ENCODE data around the gene EIF2AK2.

EIF2AK2 gene

DNA sequence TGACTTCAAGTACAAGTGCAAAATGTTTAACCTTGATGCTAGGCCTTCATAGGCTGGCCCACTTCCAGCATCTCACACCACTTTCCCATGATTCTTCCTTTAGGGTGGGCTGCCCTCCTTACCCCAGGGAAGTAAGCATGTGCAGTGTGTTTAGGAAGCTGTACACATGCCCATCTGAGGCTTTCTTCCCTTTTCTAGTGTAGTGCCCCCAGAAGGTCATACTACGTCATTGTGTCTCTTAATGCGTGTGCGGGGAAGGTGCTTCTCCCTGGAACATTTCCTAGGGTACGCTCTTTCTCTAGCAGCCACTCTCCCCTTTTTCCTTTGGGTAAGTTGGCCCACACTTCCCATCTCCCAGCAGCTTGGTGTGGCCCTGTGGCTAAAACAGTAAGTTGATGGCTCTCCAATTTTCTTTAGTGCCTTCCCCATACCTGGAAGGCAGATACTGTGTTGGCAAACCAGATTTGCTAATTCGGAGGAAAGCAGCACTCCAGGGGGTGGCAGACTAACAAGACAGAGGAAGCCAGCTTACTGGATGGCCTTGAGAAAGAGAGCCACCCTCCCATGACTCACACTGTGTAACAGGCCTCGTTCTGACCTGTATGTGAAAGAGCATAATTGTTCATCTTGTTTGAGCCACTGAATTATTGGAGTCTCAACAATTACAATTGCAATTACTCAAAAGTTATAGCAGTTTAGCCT lies 32.8 kb upstream of the EIF2AK2 start:
- no peak for DNase-seq (ENCODE audit: low spot score)
- TF ChIP-seq CTCF (IDR thresholded peaks at IDR 0.05; ENCODE audit: borderline replicate concordance, control extremely low read depth, extremely low read depth, insufficient read depth, missing control alignments) = no peak
- in situ Hi-C loops (cut with MboI; ENCODE audit: low sequenced_read_pairs, unreplicated experiment) = no loop called here

DNA sequence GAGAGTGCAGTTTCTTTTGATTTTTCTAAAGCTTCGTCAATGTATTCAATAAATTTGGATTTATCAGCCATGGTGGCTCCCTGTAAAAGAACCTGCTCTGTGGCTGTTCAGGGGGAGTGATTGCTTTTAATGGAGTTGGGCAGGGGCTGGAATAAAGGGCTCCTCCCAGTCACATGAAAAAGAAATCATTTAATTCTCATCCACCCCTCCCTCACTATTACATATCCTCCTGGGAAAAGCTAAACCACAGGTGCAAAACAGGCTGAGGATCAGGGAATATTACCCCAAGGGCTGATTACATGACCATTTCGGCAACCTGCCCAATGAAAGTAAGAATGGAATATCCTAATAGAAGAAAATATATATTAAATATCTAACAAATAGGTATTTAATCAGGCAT lies 31.8 kb upstream of the EIF2AK2 start, which contains the start of gene SULT6B1:
Gene SULT6B1, minus strand, starts transcription at position 101 of the 400 bp plus-strand sequence. Its CDS starts 30 bp downstream, at position 71.
- TF ChIP-seq CTCF (IDR thresholded peaks at IDR 0.05; ENCODE audit: borderline replicate concordance, control extremely low read depth, extremely low read depth, insufficient read depth, missing control alignments) = no peak
- in situ Hi-C loops (cut with MboI; ENCODE audit: low sequenced_read_pairs, unreplicated experiment) = no loop called here
- DNase-seq (ENCODE audit: low spot score) = no peak

- no peak for DNase-seq (ENCODE audit: low spot score)
- no peak for TF ChIP-seq CTCF (IDR thresholded peaks at IDR 0.05; ENCODE audit: borderline replicate concordance, control extremely low read depth, extremely low read depth, insufficient read depth, missing control alignments)
- in situ Hi-C loops (cut with MboI; ENCODE audit: low sequenced_read_pairs, unreplicated experiment) = no loop called here
These were observed 25.2 kb upstream of the EIF2AK2 start for GRCh38 chr2:37181726-37182684.

DNA sequence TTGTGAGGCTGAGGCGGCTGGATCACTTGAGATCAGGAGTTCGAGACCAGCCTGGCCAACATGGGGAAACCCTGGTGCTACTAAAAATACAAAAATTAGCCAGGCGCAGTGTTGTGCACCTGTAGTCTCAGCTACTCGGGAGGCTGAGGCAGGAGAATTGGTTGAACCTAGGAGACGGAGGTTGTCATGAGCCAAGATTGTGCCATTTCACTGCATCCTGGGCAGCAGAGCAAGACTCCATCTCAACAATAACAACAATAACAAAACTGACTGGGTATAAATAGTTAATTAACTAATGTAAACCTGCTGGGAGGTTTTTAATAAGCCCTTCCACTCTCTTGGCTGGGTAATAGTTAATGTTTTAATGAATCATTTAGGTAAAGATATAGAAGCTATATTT lies 23.9 kb upstream of the EIF2AK2 start:
- DNase-seq (ENCODE audit: low spot score) = no peak
- in situ Hi-C loops (cut with MboI; ENCODE audit: low sequenced_read_pairs, unreplicated experiment) = no loop called here
- no peak for TF ChIP-seq CTCF (IDR thresholded peaks at IDR 0.05; ENCODE audit: borderline replicate concordance, control extremely low read depth, extremely low read depth, insufficient read depth, missing control alignments)

DNA sequence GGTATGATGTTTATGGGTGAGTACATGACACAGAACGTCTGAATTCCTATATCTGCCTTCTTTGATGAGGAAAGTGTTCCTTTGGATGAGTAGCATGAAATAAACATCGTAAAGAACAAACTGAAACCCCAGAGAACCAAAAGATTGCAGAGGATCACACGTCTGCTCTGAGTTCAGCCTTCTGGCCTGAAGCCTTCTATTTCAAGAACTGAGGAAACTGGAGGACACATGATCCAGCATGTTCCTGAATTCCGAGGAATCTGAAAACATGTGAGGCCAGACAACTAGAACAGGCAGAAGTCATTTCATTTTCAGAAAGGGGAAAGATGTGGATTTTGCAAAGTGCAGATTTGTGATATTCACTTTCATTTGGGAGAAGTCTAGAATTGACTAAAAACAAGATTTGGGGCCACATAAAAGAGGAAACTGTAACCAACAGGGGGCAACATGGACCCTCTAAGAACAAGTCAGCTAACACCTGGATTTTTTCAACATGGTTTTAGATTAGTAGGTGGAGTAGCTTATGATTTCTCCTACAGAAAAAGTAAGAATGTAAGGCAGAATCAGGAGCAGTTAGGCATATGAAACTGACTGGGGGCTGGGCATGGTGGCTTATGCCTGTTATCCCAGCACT lies 23.3 kb upstream of the EIF2AK2 start:
- TF ChIP-seq CTCF (IDR thresholded peaks at IDR 0.05; ENCODE audit: borderline replicate concordance, control extremely low read depth, extremely low read depth, insufficient read depth, missing control alignments) = no peak
- in situ Hi-C loops (cut with MboI; ENCODE audit: low sequenced_read_pairs, unreplicated experiment) = no loop called here
- DNase-seq (ENCODE audit: low spot score) = no peak

GRCh38 chr2:37173741-37174140 lies 17.0 kb upstream of the EIF2AK2 start:
- DNase-seq (ENCODE audit: low spot score) = no peak
- no peak for TF ChIP-seq CTCF (IDR thresholded peaks at IDR 0.05; ENCODE audit: borderline replicate concordance, control extremely low read depth, extremely low read depth, insufficient read depth, missing control alignments)
- in situ Hi-C loops (cut with MboI; ENCODE audit: low sequenced_read_pairs, unreplicated experiment) = loop anchor here (25.0 kb wide), 1 partner anchor 714 kb away; no protein-coding TSS in a partner anchor

Data from GM13976 (cell line).